GM18507 (cell line): ENCODE data around the gene MARCHF7.

Experiments used
- DNase-seq: peaks from one replicate; pipeline ENCODE4 v3.0.0; 2011; ENCODE audit warnings: low read depth; ENCODE audit not compliant: insufficient read length; ENCODE audit errors: extremely low spot score
- FAIRE-seq: peaks from 2 replicates; lab custom pipeline; 2011; peaks lifted over from hg19 to GRCh38; lab: Jason Lieb, UNC

Gene MARCHF7

GRCh38 chr2:159755788-159756187 is 43.5 kb downstream of the MARCHF7 start:
- FAIRE-seq (no peak), DNase-seq (no peak)

- FAIRE-seq = no peak
- DNase-seq = no peak
Observed at GRCh38 chr2:159758239-159758638, 45.9 kb downstream of the MARCHF7 start.

GRCh38 chr2:159758686-159759085 is 46.4 kb downstream of the MARCHF7 start:
- FAIRE-seq (no peak), DNase-seq (no peak)

DNA sequence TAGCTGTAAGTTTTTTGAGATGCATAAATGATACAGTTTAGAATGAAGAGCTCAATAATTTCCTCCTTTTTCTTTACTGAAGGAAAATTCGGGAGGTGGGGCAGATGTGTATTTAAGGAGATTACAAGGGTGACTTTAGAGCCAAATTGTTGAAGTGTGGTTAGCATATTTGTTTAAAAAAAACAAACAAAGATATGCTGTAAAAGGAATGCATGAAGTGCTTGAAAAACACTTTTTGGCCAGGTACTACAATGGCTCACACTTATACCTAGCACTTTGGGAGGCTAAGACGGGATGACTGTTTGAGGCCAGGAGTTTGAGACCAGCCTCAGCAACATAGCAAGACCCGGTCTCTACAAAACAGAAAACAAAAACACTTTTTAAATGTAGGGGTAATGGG is 47.3 kb downstream of the MARCHF7 start:
- no peak for FAIRE-seq
- no peak for DNase-seq

DNA sequence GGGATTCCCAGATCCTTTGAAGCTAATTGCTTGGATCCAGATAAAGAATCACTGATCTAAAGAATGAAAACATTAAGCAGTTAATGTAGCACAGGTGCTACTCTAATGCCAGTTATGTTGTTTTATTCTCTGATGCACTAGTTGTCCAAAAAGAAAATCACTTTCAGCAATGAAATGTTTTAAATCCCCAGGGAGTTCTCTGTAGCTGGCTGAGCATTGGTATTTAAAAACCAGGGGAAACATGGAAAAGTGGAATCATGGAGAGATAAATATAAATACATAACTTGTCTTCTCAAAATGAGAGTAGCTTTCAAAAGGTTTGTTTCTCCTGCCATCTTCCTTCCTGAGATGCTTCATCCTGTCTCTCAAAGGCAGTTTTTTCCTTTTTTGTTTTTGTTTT is 48.0 kb downstream of the MARCHF7 start:
- DNase-seq = no peak

DNA sequence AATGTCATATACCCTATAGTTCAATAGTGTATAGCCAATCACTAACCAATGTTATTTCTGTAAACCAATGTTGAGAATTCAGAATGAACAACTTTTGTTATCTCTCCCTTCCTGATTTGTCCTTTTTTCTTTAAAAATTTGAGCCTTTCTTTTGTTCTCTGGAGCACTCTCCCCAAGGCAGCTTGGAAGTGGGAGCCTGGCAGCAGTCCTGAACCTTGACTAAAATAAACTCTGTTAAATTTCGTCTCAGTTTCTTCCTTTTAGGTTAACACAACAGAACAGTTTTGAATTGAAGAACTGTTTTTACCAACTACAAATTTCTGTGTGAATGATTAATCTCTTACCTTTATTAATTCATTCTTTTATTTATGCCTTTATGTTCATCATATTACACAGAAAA is 49.8 kb downstream of the MARCHF7 start:
- DNase-seq (no peak), FAIRE-seq (no peak)

More for the DNA sequence above, 48.0 kb downstream of the MARCHF7 start:
- FAIRE-seq = no peak
